Measurements from ENCODE around the gene VPS41.
A peak's percentile ranks its signal among the peaks of the same experiment; 100 is the strongest.

Gene VPS41

DNA sequence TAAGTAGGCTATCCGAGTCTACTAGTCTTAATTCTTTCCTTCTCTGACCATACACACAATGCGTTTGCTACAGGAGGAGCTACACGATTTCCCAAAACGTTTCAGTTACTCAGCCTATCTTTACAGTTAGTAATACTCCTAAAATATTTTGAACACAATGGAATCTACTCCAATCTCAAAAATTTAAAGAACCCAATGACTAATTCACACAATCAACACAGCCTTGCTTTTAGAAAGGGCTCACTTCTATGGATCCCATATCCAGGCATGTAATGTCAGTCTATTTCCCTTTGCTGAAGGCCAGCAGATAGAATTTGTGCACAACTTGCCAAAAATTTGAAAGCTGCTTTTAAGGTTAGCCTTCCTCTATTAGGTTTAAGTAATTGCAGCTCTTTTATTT is 107.2 kb downstream of the VPS41 start:
- DNase-seq (ENCODE audit: low spot score), result no peak

- no peak for DNase-seq (ENCODE audit: low spot score)
Measured at GRCh38 chr7:38798552-38799267, 110.3 kb downstream of the VPS41 start.

GRCh38 chr7:38796626-38797501 is 112.1 kb downstream of the VPS41 start:
- peak; percentile 56 for DNase-seq (ENCODE audit: low spot score)

- no peak for DNase-seq (ENCODE audit: low spot score)
Measured at GRCh38 chr7:38795593-38795992, 113.4 kb downstream of the VPS41 start.

DNA sequence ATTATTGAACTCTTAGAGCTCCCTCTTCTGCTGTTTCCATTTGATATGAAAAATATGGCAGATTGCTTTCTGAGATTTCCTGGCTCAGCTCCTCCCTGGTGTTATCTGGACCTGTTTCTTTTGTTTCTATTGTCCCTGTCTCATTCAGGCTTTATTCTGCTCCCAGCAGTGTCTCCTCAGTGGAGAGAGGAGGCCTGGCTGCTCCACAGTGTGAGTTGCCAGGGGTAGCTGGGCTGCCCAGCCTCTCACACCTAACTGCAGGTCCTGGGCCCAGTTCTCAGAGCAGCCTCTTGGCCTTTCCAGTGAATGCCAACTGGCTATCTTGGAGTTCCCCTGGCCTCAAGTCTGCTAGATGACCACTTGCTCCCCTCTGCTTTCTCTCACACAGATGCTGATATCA is 127.0 kb downstream of the VPS41 start:
- DNase-seq (ENCODE audit: low spot score), result no peak

DNA sequence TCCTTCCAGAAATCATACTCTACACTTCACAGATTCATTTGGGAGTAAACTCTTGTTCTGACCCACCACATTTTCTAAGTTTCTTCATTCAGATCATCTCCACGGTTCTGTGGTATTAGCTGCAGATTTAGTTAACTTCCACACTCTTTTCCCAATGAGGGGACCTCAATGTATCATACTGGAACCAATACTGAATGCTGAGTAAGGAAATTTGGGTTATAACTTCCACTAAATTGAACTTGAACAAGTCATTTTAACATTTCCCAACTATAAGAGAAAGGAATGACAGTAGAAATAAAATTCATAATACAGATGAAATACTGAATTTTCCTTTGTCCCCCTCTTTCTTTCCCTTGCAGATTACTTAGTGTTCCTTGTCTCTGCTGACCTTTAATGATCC is 131.4 kb downstream of the VPS41 start:
- no peak for DNase-seq (ENCODE audit: low spot score)

GRCh38 chr7:38775506-38776175 is 133.3 kb downstream of the VPS41 start:
- DNase-seq (ENCODE audit: low spot score), result no peak

- DNase-seq (ENCODE audit: low spot score), result no peak
Measured at GRCh38 chr7:38773430-38773829, 135.6 kb downstream of the VPS41 start.

DNA sequence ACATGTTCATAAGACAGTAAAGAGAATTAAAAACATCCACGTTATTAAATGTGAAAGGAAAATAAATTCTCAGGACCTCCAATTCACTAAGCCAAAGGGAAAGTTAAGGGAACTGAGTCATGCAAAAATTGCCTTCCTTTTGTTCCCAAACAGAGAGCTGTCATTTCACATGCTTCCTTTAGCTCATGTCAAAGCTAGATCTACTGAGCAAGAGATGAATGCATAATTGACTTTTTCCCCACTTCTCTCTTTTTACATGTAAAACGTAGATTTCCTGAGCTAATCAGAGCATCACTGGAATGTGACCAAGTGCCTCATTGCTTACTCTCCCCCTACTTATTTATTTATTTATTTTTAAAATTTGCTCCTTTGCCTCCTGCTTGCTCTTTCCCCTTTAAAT is 148.8 kb downstream of the VPS41 start:
- DNase-seq (ENCODE audit: low spot score), result no peak

DNA sequence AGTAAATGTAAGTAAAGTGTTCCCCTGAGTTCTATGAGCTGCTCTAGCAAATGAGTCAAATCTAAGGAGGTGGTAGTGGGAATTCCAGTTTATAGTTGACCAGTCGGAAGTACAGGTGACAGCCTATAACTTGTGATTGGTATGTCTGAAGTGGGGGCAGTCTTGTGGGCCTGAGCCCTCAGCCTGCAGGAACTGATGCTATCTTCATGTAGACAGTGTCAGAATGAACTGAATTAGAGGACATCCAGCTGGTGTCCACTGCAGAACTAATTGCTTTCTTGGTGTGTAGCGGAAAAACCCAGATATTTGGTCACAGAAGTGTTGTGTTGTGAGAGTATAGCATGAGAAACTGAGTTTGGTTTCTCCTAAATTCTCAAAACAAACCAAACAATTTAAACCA is 150.0 kb downstream of the VPS41 start:
- no peak for DNase-seq (ENCODE audit: low spot score)

- no peak for DNase-seq (ENCODE audit: low spot score)
Measured at GRCh38 chr7:38757931-38758330, 151.1 kb downstream of the VPS41 start.

DNA sequence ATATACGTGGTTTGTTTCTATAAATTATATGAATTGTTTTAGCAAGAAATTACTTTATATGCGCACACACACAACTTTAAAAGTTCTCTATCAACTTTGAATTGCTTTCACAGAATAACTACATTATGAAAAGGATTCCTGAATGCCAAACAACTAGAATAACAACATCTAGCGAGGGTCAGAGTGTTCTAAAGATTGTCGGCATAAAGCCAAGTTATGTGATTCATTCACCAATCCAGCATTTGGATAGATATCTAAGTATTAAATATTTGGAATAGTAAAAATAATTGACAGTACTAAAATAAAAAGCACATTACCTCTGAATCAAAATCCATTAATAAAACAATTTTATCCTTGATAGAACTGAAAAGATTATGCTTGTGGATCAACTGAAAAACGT is 152.5 kb downstream of the VPS41 start:
- no peak for DNase-seq (ENCODE audit: low spot score)

GRCh38 chr7:38753347-38753746 is 155.6 kb downstream of the VPS41 start:
- no peak for DNase-seq (ENCODE audit: low spot score)

DNA sequence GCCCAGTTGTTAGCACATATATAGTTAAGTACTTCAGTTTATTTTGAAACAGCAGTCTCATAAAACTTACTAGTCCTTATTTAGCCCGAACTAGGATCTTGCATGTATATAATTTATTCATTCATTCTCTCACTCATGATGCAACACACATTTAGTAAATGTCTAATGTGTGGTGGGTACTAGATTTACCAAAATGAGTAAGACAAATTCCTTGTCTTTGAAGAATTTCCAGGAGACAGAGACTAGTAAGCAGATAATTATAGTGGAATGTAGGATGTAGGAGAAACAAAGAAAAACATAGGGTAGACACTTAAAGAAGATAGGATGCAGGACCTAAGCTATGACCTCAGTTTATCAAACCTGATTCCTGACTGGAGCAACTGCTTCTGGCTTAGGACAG is 157.6 kb downstream of the VPS41 start:
- no peak for DNase-seq (ENCODE audit: low spot score)

GRCh38 chr7:38748056-38748610 is 160.9 kb downstream of the VPS41 start:
- no peak for DNase-seq (ENCODE audit: low spot score)

GRCh38 chr7:38746438-38746837 is 162.6 kb downstream of the VPS41 start:
- no peak for DNase-seq (ENCODE audit: low spot score)

DNA sequence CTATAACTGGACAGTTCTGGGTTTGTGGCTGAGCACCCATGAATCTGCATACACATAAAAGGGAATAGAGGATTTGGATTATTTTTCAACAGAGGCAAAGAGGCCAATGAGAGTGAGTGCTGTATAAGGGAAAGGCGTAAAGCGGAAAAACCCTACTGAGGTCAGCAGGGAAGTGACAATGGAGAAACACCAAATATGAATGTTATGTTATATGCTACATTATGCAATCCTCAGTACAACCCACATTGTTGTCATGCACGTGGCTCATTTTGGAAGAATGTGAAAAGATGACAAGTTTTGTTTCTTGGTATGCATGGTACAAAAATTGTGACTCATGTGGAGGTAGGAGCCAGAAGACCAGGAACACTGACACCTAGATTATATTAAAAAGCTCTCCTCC is 164.2 kb downstream of the VPS41 start:
- DNase-seq (ENCODE audit: low spot score), result no peak

- no peak for DNase-seq (ENCODE audit: low spot score)
Measured at GRCh38 chr7:38743899-38744298, 165.1 kb downstream of the VPS41 start.

GRCh38 chr7:38740041-38740440 is 168.9 kb downstream of the VPS41 start:
- no peak for DNase-seq (ENCODE audit: low spot score)

- DNase-seq (ENCODE audit: low spot score), result no peak
Measured at GRCh38 chr7:38736138-38736537, 172.9 kb downstream of the VPS41 start.

- DNase-seq (ENCODE audit: low spot score), result no peak
Measured at GRCh38 chr7:38731215-38731614, 177.8 kb downstream of the VPS41 start.

GRCh38 chr7:38728145-38728544 is 180.8 kb downstream of the VPS41 start:
- DNase-seq (ENCODE audit: low spot score), result no peak
